AG04450 (cell line): ENCODE data around the gene C2orf68. TPM values are rescaled to one million over a fixed set of nuclear protein-coding genes. Genes with fewer than 3 reads are reported as not detected.

ENCODE experiments used
- CTCF ChIA-PET: fragments of 300-600, 350-600 bp; formaldehyde crosslinking; extraction: SDS; loops from one replicate; lab custom pipeline; 2022; ENCODE audit warnings: antibody characterized with exemption, inconsistent platforms; lab: Charles Lee
- POLR2A ChIA-PET: fragments of 350-600 bp; formaldehyde crosslinking; extraction: SDS; loops from one replicate; lab custom pipeline; 2021; ENCODE audit warnings: antibody characterized with exemption, inconsistent platforms; lab: Yijun Ruan, JAX
- DNase-seq: peaks from one replicate; pipeline ENCODE4 v3.0.0-alpha.2; 2011; ENCODE audit warnings: low read depth, low spot score
- H3K27ac ChIP-seq: one replicate; pipeline ENCODE4 v1.5.1; 2012; ENCODE audit warnings: low read depth, low read length, control low read depth
- H3K27me3 ChIP-seq: one replicate; pipeline ENCODE4 v1.6.0; 2012; ENCODE audit warnings: low read length; ENCODE audit not compliant: control insufficient read depth, insufficient read depth
- H3K4me3 ChIP-seq: 2 replicates; pipeline ENCODE4 v1.5.1; 2011; ENCODE audit warnings: mild to moderate bottlenecking, low read depth, low read length, control low read depth
- H3K9me3 ChIP-seq: 2 replicates; pipeline ENCODE4 v1.5.1; 2012; ENCODE audit warnings: low read length; ENCODE audit not compliant: control insufficient read depth, insufficient read depth
- polyA plus RNA-seq: library from polyadenylated mRNA; depleted of rRNA; stranded (reverse); fragments of >200 nt; gene quantifications from 2 replicates; pipeline ENCODE4 v1.2.3, GENCODE V29; 2011
- TF ChIP-seq, protein P1 (sequence below): IDR thresholded peaks from 2 replicates; pipeline ENCODE4 v1.5.1; 2011; ENCODE audit warnings: low read depth, low read length, control low read depth, inconsistent platforms

C2orf68 gene
- polyA plus RNA-seq, 1 experiment = 17.8 TPM

- Histone ChIP-seq H3K27me3 (no peaks in the 10 kb centered on the region), H3K9me3 (no peaks in the 10 kb centered on the region), H3K27ac (no peak overlapping the region), H3K4me3 (no peak overlapping the region)
- CTCF ChIA-PET = interaction anchor here (0.6 kb wide), 1 partner anchor 27 kb away, joined by 3 read pairs; no protein-coding TSS in a partner anchor
- POLR2A ChIA-PET = interaction anchor here (0.7 kb wide), 1 partner anchor 49 kb away, joined by 3 read pairs; the partner anchor contains the start of gene MAT2A
- TF ChIP-seq, protein P1, sequence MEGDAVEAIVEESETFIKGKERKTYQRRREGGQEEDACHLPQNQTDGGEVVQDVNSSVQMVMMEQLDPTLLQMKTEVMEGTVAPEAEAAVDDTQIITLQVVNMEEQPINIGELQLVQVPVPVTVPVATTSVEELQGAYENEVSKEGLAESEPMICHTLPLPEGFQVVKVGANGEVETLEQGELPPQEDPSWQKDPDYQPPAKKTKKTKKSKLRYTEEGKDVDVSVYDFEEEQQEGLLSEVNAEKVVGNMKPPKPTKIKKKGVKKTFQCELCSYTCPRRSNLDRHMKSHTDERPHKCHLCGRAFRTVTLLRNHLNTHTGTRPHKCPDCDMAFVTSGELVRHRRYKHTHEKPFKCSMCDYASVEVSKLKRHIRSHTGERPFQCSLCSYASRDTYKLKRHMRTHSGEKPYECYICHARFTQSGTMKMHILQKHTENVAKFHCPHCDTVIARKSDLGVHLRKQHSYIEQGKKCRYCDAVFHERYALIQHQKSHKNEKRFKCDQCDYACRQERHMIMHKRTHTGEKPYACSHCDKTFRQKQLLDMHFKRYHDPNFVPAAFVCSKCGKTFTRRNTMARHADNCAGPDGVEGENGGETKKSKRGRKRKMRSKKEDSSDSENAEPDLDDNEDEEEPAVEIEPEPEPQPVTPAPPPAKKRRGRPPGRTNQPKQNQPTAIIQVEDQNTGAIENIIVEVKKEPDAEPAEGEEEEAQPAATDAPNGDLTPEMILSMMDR = no peak
- no peak for DNase-seq
Observed at GRCh38 chr2:85588236-85588635, 23.6 kb downstream of the C2orf68 start.

- DNase-seq = no peak
- peak overlapping the region; percentile 72 for H3K27ac ChIP-seq
- no peaks in the 10 kb centered on the region for H3K9me3 ChIP-seq
- TF ChIP-seq, protein P1 = no peak
- H3K4me3 ChIP-seq = no peak overlapping the region
- POLR2A ChIA-PET = interaction anchor here (0.9 to 1.3 kb wide), 4 partner anchors 20 to 47 kb away, joined by 3 to 6 read pairs (median 4); partner anchors contain the start of genes MAT2A and USP39
- CTCF ChIA-PET = no interaction called here
- no peaks in the 10 kb centered on the region for H3K27me3 ChIP-seq
Observed at GRCh38 chr2:85585781-85586105, 26.1 kb downstream of the C2orf68 start.

DNA sequence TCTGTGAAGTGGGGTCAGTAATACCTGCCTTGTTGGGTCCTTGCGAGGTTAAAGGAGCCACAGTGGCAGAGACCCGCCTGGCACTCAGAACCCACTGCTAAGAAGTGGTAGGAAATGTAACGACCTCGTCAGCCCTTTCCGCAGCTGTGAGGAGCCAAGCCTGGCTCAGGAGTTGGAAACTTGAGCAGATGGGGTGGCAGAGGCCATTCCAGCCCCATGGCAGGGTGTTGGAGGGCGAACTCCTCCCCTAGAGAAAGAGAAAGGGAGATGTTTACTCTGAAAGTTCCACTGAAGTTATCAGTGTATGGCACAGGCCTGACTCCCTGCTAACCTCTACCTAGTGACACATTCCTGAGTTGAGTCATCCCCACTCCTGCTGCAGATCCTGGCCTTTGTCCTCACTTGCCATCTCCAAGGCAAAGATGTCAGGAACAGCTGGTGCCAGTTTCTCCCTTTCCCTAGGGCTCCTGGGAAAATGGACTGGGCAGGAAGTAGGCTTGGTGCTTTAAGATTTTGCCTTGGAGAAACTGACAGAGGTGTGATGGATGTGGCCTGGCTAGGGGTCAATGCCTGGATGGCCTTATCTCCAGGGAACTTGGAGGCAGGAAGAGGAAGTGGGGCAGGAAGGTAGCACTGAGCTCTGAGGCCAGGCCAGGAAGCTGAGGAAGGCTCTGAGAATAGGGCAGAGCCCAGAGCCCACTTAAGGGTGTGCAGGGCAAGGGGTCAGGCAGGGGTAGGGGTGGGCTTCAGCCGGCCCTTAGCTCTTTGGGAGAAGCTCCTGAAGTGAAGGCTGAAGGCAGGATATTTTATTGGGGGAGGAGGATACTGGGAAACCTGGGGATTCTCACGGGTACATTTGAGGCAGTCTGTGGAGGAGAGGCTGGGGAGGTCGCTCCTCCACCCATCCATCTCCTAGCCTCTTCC, 26.7 kb downstream of the C2orf68 start:
- H3K4me3 ChIP-seq = peak overlapping the region; percentile 65
- H3K9me3 ChIP-seq = no peaks in the 10 kb centered on the region
- no peaks in the 10 kb centered on the region for H3K27me3 ChIP-seq
- peak overlapping the region; percentile 72 for H3K27ac ChIP-seq
- ChIA-PET CTCF (interaction anchor here (1.2 kb wide), 1 partner anchor 33 kb away, joined by 3 read pairs; no protein-coding TSS in a partner anchor), POLR2A (interaction anchor here (0.5 to 1.4 kb wide), 6 partner anchors 10 to 66 kb away, joined by 3 to 9 read pairs (median 4); partner anchors contain the start of genes MAT2A, RNF181 and USP39)
- TF ChIP-seq, protein P1 = no peak
- no peak for DNase-seq

DNA sequence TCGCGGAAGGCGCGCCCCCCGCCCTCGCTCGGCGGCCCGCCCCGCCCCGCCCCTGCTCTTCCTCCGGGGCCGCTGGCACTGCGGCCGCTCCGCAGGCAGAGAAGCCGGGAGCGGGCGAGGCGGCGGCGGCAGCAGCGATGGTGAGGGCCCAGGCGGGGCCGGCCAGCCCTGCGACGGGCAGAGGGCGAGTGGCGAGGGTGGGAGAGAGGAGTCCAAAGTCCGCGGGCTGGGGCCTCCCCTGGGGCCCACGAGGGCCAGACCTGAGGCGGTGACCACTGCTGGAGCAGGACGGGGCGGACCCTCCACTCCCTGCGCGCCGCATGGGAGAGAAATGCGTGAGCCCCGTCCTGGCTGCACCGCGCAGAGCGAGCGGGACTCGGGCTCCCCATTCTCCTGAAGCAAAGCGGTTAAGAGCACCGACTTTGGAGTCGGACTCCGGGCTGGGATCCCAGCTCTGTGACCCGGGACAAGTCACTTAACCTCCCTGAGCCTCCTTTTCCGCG, 27.5 kb downstream of the C2orf68 start, which contains the start of gene VAMP5:
VAMP5 (plus strand) TSS at position 78 of the 503 bp plus-strand sequence; CDS start at position 138, 60 bp downstream.
- no peaks in the 10 kb centered on the region for H3K27me3 ChIP-seq
- TF ChIP-seq, protein P1 = no peak
- DNase-seq = no peak
- POLR2A ChIA-PET = interaction anchor here (0.5 to 1.4 kb wide), 3 partner anchors 11 to 67 kb away, joined by 3 to 9 read pairs (median 4); partner anchors contain the start of genes RNF181 and USP39
- H3K4me3 ChIP-seq = peak within 1 kb of the TSS; percentile 65
- CTCF ChIA-PET = interaction anchor here (1.2 kb wide), 1 partner anchor 32 kb away, joined by 3 read pairs; no protein-coding TSS in a partner anchor
- no peaks in the 10 kb centered on the region for H3K9me3 ChIP-seq
- H3K27ac ChIP-seq = peak within 1 kb of the TSS; percentile 72
